Mesenteric fat pad (tissue), 1 donor: ENCODE measurements around the gene COL11A2. TPM values are rescaled to one million over a fixed set of nuclear protein-coding genes. Genes with fewer than 3 reads are reported as not detected.

Source experiments
- DNase-seq: peaks from one replicate; pipeline ENCODE4 v3.0.0-alpha.2; 2020; ENCODE audit warnings: low spot score
- total RNA-seq: library from RNA; stranded (reverse); fragmentation: NEBNext Ultra II Directional; extraction: Animal tissue kit (Norgen Biotek cat#: 25700); gene quantifications from one replicate; pipeline ENCODE4 v1.2.1, GENCODE V29; 2021
- donor health status: DM: yes; HTN: yes; CAD: no.

COL11A2 gene
- total RNA-seq, 1 donor from 2014 or later, result 0.67 TPM

DNA sequence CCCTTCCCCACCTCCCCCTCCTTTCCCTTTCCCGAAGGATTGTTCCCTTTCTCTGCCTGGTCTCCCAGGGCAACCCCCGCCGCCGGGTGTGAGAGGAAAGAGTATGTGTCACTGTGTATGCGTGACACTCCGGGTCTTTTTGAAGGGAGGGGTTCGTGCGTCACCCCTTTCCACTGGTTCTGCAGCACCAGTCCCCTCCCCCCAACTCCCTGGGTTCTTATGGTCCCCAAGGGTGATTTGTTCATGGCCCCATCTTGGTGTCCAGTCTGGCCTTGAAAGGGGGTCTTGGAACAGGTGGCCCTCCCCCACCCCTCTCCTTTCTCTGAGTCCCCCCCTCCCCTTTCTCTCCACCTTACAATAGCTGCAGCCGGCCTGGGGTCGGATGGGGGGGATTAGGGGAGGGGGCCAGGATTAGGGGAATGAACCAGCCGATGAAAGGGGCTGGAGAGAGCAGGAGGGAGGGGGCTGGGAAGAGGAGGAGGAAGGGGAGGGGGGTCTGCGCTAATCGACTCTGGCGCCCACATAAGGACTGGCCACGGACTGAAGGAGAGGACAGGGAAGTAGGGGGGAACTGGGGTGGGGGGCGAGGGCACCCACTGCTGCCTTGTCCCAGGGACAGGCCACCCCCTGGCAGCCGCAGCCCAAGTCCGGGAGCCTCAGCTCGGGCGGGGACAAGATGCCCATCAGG, 14.7 kb upstream of the COL11A2 start:
- DNase-seq, result peak; percentile 72

DNA sequence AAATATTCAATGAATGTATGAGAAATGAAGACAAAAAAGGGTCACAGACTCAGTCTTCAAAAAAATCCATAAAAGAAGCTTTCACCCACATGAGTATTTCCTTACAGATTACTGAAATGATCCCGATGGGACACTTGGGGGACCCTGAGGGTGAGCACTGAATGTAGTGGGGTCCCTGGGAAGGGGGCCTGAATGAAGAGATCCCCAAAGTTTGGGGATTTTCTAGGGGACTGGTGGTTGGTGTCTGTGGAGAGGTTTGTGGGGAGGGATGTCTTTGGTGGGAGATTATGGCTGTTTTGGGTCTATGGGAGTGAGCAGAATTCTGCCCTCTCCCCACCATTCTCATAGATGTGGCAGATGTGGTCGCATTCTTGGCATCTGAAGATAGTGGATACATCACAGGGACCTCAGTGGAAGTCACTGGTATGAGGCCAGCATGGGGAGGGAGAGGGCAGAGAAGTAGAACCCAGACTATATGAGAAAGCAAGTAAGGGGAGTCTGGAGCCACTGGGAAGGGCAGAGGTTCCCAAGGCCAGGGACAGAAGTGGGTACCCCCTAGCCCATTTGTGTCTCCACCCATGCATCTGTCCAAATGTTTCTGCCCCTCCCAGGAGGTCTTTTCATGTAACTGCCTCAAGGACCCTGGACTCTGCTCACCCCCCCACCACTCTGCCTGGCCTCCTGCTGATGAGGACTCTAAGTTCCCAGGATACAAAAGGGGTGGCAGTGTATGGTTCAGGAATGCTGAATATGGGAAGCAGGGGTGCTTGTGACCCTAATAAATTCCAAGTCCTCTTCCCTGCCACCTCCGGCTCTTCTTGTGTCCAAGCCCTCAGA, 14.0 kb upstream of the COL11A2 start:
- DNase-seq, result peak; percentile 69

DNA sequence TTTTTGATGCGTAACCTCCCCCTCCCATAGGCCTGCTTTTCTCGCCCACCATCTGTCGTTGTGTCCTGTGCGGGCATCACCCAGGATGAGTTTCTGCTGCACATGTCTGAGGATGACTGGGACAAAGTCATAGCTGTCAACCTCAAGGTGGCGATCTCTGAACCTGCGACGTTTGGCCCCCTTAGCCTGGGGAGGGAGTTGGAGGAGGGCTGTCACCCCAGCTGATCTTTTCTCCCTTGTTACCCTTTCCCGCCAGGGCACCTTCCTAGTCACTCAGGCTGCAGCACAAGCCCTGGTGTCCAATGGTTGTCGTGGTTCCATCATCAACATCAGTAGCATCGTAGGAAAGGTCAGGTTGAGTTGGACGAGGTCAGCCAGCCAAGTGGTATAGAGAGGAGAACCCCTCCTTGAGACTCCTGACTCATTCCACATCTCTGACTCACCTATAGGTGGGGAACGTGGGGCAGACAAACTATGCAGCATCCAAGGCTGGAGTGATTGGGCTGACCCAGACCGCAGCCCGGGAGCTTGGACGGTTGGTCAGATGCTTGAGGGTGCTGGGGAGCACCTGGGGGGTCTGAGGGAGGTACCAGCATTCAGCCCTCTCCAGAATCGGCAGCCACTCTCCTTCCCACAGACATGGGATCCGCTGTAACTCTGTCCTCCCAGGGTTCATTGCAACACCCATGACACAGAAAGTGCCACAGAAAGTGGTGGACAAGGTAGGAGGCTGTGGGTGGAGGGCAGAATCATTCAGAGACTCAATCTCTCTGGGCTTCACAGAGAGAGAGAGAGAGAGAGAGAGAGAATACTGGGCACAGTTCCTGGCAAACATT, 13.1 kb upstream of the COL11A2 start:
- no peak for DNase-seq

DNA sequence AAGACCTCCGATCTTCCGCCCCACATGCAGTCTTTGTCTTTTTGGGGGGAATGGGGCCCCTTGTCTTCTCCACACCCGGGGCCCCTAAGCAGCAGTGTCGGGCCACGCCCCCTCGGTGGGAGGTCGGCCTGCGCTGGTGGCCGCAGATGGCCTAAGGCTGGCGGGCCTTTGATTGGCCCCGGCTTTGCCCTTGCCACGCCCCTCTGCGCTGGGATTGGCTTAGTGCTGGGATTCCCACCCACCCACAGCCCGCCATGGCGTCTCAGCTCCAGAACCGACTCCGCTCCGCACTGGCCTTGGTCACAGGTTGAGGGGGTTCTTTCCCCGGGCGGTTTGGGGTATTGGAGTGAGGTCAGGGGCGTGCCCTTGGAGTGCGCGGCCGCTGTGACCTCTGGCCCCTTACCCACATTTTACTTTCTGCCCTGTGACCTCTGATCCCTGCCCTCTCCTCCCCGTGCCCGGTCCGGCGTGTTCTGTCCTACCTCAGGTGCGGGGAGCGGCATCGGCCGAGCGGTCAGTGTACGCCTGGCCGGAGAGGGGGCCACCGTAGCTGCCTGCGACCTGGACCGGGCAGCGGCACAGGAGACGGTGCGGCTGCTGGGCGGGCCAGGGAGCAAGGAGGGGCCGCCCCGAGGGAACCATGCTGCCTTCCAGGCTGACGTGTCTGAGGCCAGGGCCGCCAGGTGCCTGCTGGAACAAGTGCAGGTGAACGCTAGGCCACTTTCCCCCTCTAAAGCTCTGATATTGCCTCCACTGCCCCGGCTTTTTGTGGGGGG, 12.3 kb upstream of the COL11A2 start, which contains the start of gene HSD17B8:
HSD17B8 (plus strand) TSS at position 241 of the 776 bp plus-strand sequence; CDS start at position 255, 14 bp downstream.
- peak; percentile 97 for DNase-seq

DNA sequence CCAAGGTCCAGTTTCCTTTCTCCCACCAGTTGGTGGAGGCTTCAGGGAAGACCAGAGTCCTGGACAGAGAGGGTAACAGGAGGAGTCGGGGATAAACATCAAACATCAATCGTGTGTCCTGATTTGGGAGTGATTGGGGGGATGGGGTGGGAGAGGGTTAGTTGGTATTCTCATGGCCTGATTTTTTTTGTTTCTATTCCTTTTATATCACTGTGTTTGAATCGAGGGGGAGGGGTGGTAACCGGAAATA, 11.8 kb upstream of the COL11A2 start:
- no peak for DNase-seq

DNA sequence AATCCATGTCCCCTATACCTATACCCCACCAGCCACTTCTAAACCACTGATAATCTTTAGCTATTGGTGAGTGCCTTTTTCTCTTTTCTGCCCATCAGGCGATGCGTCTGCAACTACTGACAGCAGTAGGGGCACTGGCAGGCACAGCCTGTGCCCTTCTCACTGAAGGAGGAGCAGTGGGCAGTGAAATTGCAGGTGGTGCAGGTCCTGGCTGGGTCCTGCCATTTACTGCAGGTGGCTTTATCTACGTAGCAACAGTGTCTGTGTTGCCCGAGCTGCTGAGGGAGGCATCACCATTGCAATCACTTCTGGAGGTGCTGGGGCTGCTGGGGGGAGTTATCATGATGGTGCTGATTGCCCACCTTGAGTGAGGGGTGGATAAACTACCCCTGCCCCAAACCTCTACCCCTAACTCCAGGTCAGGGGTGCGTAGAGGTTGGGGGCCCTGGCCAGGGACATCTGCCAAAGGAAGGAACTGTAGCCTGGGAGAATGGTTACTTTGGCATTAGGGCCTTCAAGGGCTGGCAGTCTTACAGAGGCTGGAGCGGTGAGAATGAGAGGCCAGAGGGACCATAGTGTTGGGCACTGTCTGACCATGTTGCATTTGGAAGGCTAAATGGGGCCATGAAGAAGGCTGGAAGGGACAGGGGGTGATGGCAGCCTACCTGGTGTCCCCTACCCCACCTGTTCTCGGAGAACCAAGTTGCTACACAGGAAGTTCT, 11.3 kb upstream of the COL11A2 start:
- DNase-seq, result peak; percentile 51

DNA sequence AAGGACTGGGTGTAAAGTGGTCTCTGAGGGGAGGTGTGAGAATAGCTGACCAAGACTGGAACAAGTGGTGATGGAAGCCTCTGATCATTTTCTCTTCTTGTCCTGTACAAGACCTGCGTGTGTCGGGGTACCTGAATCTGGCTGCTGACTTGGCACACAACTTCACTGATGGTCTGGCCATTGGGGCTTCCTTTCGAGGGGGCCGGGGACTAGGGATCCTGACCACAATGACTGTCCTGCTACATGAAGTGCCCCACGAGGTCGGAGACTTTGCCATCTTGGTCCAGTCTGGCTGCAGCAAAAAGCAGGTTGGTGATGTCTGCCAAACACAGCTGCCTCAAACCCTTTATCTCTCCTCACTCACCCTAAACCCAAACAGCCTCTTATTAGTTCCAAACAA, 10.5 kb upstream of the COL11A2 start:
- peak; percentile 35 for DNase-seq

DNA sequence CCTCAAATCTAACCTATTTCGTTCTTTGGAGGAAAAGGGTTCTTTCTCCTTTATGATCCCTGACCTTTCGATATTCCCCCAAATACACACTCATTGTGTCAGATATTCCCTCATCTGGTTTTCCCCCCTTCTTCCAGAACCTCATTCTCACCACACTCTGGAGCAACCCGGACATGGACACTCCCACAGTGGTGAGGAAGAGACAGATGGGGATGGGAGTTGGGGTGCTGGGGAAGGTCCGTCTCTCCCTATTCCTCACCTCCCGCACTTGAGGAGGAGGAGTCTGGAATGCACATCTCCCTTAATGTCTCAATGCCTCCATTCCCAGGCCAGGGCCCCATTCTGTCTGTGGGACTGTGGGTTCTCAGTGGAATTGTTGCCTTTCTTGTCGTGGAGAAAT, 9.7 kb upstream of the COL11A2 start:
- DNase-seq, result no peak

DNA sequence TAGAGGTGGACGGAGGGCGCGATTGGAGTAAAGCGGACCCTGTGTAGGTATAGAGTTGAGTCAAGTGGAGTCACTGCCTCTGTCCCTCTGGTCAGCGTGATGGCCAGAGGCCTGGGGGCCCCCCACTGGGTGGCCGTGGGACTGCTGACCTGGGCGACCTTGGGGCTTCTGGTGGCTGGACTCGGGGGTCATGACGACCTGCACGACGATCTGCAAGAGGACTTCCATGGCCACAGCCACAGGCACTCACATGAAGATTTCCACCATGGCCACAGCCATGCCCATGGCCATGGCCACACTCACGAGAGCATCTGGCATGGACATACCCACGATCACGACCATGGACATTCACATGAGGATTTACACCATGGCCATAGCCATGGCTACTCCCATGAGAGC, 8.9 kb upstream of the COL11A2 start:
- DNase-seq, result no peak

DNA sequence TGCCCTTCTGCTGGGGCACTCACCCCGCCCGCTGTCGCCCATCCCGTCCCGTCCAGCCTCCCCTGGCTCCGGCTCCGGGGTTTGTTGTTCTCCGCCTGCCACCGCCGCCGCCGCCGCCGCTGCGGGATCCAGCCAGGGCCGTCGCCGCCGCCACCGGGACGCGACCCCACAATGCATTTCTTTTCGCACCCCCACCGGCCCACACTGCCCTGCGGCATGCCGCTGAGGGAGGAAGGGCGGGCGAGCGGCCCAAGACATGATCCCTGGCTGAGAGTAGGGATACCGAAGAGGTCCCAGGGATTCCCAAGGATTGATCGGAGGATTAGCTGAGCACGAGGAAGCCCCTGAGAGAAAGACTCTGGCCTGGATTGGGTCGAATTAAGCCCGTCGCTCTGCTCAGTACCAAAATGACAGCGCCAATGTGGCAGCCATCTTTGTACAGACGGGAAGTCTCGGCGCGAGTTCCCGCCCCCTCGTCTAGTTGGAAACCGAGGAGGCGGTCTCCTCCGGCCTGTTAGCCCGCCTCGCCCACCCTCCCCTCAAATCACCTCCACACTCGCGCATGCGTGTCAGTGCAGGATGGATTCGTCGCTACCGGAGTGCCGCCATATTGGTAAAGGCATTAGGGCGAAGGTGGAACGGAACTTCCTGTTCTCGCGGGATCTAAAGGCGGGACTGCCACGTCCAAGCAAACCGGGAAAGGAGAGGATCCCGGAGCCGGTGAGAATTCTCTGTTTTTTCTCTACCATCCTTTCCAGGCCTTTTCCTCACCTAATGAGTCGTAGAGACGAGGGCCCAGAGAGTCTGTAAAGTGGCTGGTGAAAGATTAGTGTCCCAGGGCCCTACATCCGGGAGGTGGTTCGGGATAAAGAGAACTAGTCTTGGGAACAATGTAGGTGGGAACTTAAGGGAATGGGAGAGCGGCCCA, 8.2 kb upstream of the COL11A2 start, which contains the start of the genes RXRB and SLC39A7:
RXRB (minus strand) TSS at position 447 of the 928 bp plus-strand sequence; CDS start at position 258, 189 bp downstream.
SLC39A7 (plus strand) TSS at position 649 of the 928 bp plus-strand sequence. CDS start 379 bp downstream, outside the sequence.
- peak; percentile 99 for DNase-seq

DNA sequence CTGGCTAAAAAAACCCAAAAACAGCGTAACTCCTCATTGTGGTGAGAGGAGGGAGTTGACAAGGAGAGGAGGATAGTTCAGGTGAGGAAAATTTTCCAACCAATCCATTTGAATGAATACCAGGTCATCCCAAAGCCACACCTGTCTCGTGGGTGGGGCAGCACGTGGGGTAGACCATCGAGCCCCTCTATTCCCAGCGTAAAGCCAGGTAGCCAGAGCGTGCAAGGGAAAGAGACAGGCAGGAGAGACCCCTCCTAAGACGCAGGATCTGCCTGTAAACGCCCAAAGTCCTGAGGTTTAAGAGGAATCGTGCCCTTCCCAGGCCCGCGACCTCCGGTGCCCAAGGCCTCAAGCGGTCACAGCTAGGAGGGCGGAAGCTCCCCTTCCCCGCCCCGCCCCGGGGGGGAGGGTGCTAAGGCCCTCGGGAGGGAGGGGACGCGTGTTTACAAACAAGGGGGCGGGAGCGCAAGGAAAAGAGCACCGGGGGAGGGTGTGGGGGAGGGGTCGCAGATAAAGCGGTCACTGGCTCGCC, 7.5 kb upstream of the COL11A2 start:
- DNase-seq, result no peak

DNA sequence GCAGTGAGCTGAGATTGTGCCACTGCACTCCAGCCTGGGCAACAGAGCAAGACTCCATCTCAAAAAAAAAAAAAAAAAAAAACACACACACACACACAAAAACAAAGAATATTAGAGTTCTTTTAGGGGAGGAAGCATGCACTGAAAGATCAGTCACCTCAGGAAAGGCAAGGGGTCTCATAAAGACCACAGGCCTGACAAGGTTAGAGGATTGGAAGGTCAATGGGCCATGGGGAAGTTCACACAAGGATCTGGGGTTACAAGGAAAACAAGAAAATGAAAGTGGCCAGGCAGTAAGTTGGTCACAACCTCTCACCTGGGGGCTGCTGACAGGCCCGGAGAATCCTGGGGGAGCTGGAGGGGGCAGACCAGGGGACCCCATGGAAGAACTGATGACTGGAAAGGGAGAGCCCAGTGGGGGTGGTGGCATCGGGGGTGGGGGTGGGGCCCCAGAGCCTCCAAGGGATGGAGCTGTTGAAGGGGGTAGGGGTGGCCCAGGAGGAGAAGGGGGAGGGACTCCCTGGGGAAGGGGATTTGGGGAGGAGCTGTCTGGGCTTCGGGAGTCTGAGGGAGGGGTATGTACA, 6.7 kb upstream of the COL11A2 start:
- no peak for DNase-seq

DNA sequence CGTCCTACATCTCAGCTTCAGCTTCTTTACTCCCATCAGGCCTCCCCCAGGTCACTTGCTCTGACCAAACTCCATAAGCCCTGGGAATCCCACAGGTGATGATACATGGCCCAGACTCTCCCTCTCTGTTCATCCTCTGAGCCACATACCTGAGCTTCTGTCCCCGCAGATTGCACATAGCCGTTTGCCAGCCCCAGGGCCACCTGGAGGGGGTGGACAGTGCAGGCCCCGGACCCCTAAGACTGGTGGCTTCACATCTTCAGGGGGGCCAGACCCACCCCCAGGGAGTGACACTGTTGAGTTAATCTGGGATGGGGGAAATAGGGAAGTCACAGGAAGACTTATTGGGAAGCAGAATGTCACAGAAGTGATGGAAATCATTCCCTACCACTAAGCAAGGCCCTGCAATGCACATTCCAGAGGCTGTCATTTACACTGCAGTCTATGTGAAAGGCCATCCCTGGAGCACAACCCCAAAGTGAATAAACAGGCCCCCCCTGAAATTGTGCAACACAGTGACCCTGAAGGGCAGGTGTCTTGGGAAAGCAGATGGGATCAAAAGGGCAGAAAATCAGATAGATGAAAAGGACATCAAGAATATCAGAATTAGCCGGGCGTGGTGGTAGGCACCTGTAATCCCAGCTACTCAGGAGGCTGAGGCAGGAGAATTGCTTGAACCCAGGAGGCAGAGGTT, 6.0 kb upstream of the COL11A2 start:
- no peak for DNase-seq

DNA sequence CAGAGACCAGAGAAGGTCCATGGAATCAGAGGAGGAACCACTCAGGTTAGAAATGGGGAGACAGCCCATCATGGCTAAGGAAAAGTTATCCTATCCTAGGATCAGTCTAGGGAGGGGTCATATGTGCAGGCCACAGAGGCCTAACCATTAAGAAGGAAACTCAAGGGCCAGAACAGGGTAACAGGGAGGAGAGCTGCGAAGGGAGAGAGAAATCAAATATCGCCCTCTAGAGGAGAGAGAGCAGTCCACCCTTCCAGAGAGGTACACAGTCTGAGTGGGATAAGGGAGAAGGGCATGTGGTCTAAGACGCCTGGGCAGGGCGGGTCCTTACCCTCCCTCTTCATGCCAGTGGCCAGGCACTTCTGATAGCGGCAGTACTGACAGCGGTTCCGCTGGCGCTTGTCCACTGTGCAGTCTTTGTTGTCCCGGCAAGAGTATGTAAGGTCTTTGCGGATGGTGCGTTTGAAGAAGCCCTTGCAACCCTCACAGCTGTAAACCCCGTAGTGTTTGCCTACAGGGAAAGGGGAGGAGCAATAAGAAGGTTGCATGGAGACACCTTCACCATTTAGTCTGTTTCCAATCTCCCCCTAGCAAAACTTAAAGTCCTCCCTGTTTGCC, 5.3 kb upstream of the COL11A2 start:
- no peak for DNase-seq

DNA sequence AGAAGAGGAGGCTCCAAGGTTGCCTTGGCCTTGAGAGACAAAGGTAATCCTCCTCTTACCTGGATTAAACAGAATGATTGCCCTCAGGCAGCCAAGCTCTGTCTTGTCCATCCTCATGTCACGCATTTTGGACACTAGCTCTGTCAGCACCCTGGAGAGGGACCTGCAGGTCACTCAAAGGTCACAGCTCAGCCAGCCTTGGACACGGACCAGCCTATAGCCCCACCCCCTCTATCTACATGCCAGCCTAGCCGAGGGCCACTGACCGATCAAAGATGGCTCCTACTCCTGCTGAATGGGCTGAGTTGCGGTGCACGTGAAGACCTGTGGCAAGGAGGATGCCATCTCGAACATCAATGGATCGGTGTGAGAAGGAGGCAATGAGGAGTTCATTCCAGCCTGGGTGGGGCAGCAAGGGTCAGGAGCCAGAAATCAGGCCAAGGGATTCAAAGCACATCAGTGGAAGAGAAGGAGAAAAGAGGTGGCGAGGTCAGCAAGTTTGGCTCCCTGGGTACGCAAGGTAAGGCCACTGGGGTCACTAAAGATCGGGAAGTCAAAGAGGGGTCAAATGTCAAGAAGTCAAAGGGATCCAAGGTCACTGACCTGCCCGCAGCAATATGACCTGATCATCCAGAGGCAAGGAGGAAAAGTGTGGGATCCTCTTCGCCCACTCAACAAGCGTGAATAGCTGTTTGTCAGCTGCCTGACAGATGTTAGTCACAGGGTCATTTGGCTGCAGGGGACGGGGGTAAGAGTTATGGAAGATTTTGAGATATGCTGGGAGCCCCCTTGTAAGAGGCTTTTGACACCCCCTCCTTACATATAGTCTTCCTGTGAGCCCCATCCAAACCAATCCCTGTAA, 3.3 kb upstream of the COL11A2 start:
- no peak for DNase-seq

DNA sequence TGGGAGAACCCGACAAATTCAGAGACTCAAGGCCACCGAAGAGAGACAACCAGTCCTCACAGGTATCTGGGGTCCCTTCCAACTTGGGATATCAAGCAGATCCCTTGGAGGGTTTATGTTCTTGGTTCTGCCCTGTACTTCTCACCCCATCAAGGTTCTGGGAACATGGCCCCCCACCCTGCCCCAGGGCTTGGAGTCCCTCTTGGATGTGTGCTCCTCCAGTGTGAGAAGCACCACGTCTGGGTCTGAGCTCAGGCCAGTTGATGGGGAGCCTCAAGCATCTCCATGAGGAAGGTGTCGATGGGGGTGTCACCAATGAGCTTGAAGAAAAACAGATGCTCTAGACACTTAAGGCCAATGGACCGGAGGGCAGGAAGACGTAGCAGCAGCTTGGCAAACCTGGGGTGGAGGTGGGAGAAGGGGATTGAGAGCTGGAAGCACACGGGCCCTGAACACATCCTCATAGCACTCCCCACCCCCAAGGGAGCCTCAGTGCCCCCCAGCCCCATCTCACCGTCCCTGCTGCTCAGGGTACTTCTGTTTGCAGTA, 2.2 kb upstream of the COL11A2 start:
- DNase-seq, result no peak
